ENCODE data around the gene CPTP. TPM values are rescaled to one million over a fixed set of nuclear protein-coding genes. Genes with fewer than 3 reads are reported as not detected.

The CPTP gene
- total RNA-seq, 1 donor from 2014 or later: 44.3 TPM

- Histone ChIP-seq H3K36me3 (ENCODE audit: control insufficient read depth, insufficient read depth, low read length) (no peaks in the 10 kb centered on the region), H3K4me3 (ENCODE audit: low read depth, low read length) (no peak overlapping the region), H3K27me3 (ENCODE audit: control insufficient read depth, insufficient read depth, low read length) (no peaks in the 10 kb centered on the region)
- TF ChIP-seq, protein P1, sequence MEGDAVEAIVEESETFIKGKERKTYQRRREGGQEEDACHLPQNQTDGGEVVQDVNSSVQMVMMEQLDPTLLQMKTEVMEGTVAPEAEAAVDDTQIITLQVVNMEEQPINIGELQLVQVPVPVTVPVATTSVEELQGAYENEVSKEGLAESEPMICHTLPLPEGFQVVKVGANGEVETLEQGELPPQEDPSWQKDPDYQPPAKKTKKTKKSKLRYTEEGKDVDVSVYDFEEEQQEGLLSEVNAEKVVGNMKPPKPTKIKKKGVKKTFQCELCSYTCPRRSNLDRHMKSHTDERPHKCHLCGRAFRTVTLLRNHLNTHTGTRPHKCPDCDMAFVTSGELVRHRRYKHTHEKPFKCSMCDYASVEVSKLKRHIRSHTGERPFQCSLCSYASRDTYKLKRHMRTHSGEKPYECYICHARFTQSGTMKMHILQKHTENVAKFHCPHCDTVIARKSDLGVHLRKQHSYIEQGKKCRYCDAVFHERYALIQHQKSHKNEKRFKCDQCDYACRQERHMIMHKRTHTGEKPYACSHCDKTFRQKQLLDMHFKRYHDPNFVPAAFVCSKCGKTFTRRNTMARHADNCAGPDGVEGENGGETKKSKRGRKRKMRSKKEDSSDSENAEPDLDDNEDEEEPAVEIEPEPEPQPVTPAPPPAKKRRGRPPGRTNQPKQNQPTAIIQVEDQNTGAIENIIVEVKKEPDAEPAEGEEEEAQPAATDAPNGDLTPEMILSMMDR (IDR thresholded peaks at IDR 0.05; ENCODE audit: insufficient read depth, low read length, poor library complexity, severe bottlenecking): no peak
- no peak for DNase-seq (ENCODE audit: low read depth)
Observed at GRCh38 chr1:1376551-1377226, 52.1 kb downstream of the CPTP start.

DNA sequence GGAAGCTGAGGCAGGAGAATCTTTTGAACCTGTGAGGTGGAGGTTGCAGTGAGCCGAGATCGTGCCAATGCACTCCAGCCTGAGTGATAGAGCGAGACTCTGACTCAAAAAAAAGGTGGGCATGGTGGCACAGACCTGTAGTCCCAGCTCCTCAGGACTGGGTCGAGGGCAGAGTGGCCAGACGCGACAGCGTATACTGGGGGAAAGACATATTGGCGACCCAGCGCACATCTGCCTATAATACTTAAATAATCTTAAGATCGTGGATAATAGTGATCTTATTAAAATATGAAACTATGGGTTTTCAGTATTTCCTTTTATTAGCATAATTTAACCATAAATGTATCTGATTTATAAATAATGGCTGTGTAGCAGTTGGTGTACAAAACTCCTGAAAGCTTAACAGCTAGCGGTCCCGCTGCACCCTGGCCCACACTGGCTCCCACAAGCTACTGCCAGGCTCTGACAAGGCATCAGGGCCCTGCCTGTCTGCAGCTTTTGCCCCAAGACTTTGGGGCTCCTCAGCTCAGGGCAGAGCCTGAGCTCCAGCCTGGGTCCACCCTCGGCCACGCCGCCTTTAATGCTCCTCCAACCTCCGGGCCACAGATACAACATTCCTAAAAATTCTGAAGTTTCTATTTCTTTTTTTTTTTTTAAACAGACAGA lies 53.1 kb downstream of the CPTP start:
- H3K4me3 ChIP-seq (ENCODE audit: low read depth, low read length): no peak overlapping the region
- H3K36me3 ChIP-seq (ENCODE audit: control insufficient read depth, insufficient read depth, low read length): no peaks in the 10 kb centered on the region
- H3K27me3 ChIP-seq (ENCODE audit: control insufficient read depth, insufficient read depth, low read length): no peaks in the 10 kb centered on the region
- no peak for DNase-seq (ENCODE audit: low read depth)
- TF ChIP-seq, protein P1 (IDR thresholded peaks at IDR 0.05; ENCODE audit: insufficient read depth, low read length, poor library complexity, severe bottlenecking): no peak

Other genes with a start within 250 kb of the CPTP start
- 20.3 and 25.5 TPM in 2 replicates for gene C1orf159, start 208.7 kb upstream of the CPTP start, total RNA-seq
- 0.27 TPM in 1 of 2 replicates, not detected in the other for gene TTLL10, start 150.9 kb upstream of the CPTP start, total RNA-seq
- gene TNFRSF18, start 118.2 kb upstream of the CPTP start, total RNA-seq: 0.67 and 2.1 TPM in 2 replicates
- gene TNFRSF4, start 110.6 kb upstream of the CPTP start, total RNA-seq: 0.25 and 3.6 TPM in 2 replicates
- 146 and 153 TPM in 2 replicates for gene SDF4, start 92.8 kb upstream of the CPTP start, total RNA-seq
- 43.7 and 48.6 TPM in 2 replicates for gene B3GALT6, start 92.6 kb upstream of the CPTP start, total RNA-seq
- 0.88 and 1.4 TPM in 2 replicates for gene C1QTNF12, start 78.1 kb upstream of the CPTP start, total RNA-seq
- gene UBE2J2, start 50.9 kb upstream of the CPTP start, total RNA-seq: 65.1 and 78.0 TPM in 2 replicates
- gene SCNN1D, start 44.4 kb upstream of the CPTP start, total RNA-seq: 0.46 and 0.62 TPM in 2 replicates
- 37.9 and 43.1 TPM in 2 replicates for gene ACAP3, start 16.9 kb upstream of the CPTP start, total RNA-seq
- gene PUSL1, start 16.2 kb upstream of the CPTP start, total RNA-seq: 45.1 and 59.9 TPM in 2 replicates
- 94.2 and 123 TPM in 2 replicates for gene INTS11, start 142 bp upstream of the CPTP start, total RNA-seq
- 0.08 and 1.0 TPM in 2 replicates for gene TAS1R3, start 6.5 kb downstream of the CPTP start, total RNA-seq
- gene DVL1, start 24.6 kb downstream of the CPTP start, total RNA-seq: 87.3 and 101 TPM in 2 replicates
- 106 and 165 TPM in 2 replicates for gene MXRA8, start 33.8 kb downstream of the CPTP start, total RNA-seq
- gene AURKAIP1, start 50.4 kb downstream of the CPTP start, total RNA-seq: 201 and 204 TPM in 2 replicates
- gene CCNL2, start 74.5 kb downstream of the CPTP start, total RNA-seq: 134 and 136 TPM in 2 replicates
- gene MRPL20, start 82.5 kb downstream of the CPTP start, total RNA-seq: 134 and 159 TPM in 2 replicates
- gene ANKRD65, start 96.5 kb downstream of the CPTP start, total RNA-seq: 1.4 and 1.6 TPM in 2 replicates
- gene VWA1, start 110.9 kb downstream of the CPTP start, total RNA-seq: 27.6 and 28.3 TPM in 2 replicates
- 0.38 and 0.75 TPM in 2 replicates for gene ATAD3C, start 124.9 kb downstream of the CPTP start, total RNA-seq
- gene ATAD3B, start 147.0 kb downstream of the CPTP start, total RNA-seq: 31.4 and 37.8 TPM in 2 replicates
- 51.5 and 53.6 TPM in 2 replicates for gene ATAD3A, start 187.4 kb downstream of the CPTP start, total RNA-seq
- 2.8 and 3.9 TPM in 2 replicates for gene TMEM240, start 215.8 kb downstream of the CPTP start, total RNA-seq